22Rv1 (cell line): ENCODE results near the gene BHLHE40.

ENCODE experiments used
- H3K27ac ChIP-seq: fragments of 450-650 bp; 2 replicates; pipeline ENCODE4 v1.5.1; 2017
- CTCF ChIP-seq: fragments of 450-650 bp; IDR thresholded peaks from 2 replicates; pipeline ENCODE4 v1.5.1; 2017; ENCODE audit warnings: mild to moderate bottlenecking
- ZFX ChIP-seq: fragments of 450-650 bp; IDR thresholded peaks from 2 replicates; pipeline ENCODE4 v1.6.1; 2017; ENCODE audit warnings: antibody characterized with exemption, borderline replicate concordance

The BHLHE40 gene

GRCh38 chr3:5013021-5013906 lies 34.0 kb downstream of the BHLHE40 start:
- TF ChIP-seq CTCF (no peak), ZFX (no peak)
- H3K27ac ChIP-seq, result no peak overlapping the region

GRCh38 chr3:5014391-5014790 lies 35.2 kb downstream of the BHLHE40 start:
- TF ChIP-seq ZFX (no peak), CTCF (no peak)
- no peak overlapping the region for H3K27ac ChIP-seq

GRCh38 chr3:5015056-5015455 lies 35.8 kb downstream of the BHLHE40 start:
- no peak for TF ChIP-seq ZFX
- TF ChIP-seq CTCF, result no peak
- H3K27ac ChIP-seq, result no peak overlapping the region

GRCh38 chr3:5016211-5017161 lies 37.2 kb downstream of the BHLHE40 start:
- TF ChIP-seq CTCF (no peak), ZFX (no peak)
- H3K27ac ChIP-seq, result no peak overlapping the region

- TF ChIP-seq ZFX, result no peak
Measured at GRCh38 chr3:5017925-5018531, 38.8 kb downstream of the BHLHE40 start.

GRCh38 chr3:5019411-5020241 lies 40.4 kb downstream of the BHLHE40 start:
- TF ChIP-seq CTCF (no peak), ZFX (no peak)
- H3K27ac ChIP-seq, result no peak overlapping the region

More at GRCh38 chr3:5017925-5018531, 38.8 kb downstream of the BHLHE40 start:
- H3K27ac ChIP-seq, result no peak overlapping the region
